Hepatocyte (in vitro differentiated cells): Measurements from ENCODE around the gene DHRS12.

Experiments used
- EZH2 ChIP-seq: fragments of 200-600 bp; sonication (generic); IDR thresholded peaks from 2 replicates; pipeline ENCODE4 v1.6.1; 2016; ENCODE audit warnings: antibody characterized with exemption, mild to moderate bottlenecking, borderline replicate concordance
- EZH2phosphoT487 ChIP-seq: fragments of 200-600 bp; sonication (generic); IDR thresholded peaks from one replicate; pipeline ENCODE4 v1.6.1; 2018; ENCODE audit warnings: antibody characterized with exemption, mild to moderate bottlenecking, low read depth, moderate library complexity; ENCODE audit not compliant: unreplicated experiment, severe bottlenecking

DNA sequence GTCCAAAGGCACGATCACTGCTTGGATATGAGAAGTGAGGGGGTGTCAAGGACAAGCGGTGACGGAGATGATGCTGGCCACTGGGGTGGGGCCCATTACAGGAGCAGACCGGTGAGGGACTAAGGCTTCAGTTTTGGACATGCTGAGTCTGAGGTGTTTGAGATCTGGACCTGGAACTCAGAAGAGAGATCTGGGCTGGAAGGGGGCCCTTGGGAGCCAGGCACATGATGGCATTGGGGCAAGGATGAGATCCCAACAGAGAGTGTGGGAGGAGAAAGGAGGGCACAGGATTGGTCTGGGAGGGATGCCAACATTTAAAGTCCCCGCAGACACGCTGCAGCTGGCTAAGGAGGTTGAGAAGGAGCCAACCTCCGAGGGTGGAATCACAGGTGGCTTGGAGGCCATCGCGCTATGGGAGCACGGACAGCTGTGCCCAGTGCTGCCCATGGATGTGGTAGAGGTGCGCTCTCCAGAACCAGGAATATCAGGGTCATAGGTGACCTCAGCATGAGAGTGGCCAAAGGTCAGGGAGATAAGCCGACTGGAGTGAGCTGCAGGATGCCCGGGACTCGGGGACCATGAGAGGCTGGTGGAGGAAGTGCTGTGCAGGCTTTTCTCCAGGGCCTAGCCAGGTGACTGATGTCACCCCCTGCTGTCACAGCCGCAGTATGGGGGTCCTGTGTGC is 21.8 kb downstream of the DHRS12 start:
- no peak for TF ChIP-seq EZH2phosphoT487
- TF ChIP-seq EZH2, result no peak
